Measurements from ENCODE around the gene ADCY7. TPM values are rescaled to one million over a fixed set of nuclear protein-coding genes. Genes with fewer than 3 reads are reported as not detected.

The ADCY7 gene
- total and polyA plus RNA-seq, 2 donors (not counting 1 experiment from before 2014, with no cell fraction given) = 9.9 to 34.0 TPM

GRCh38 chr16:50365791-50366575, 99.6 kb downstream of the ADCY7 start:
- DNase-seq (ENCODE audit: low read depth in 2 of 2) = no peak
- Histone ChIP-seq H2AFZ (ENCODE audit: low read length) (no peak overlapping the region), H4K20me1 (ENCODE audit: control insufficient read depth, extremely low read depth, insufficient read depth, low read length) (no peaks in the 10 kb centered on the region), H3K27me3 (ENCODE audit: control insufficient read depth, insufficient read depth, low read length) (no peaks in the 10 kb centered on the region), H3K4me1 (ENCODE audit: control insufficient read depth, extremely low read depth, insufficient read depth, low read length) (peaks cover 5% of the 10 kb centered on the region), H3K9me3 (ENCODE audit: control insufficient read depth, insufficient read depth, low read depth, low read length) (no peaks in the 10 kb centered on the region), H3K27ac (ENCODE audit: insufficient read depth, low read length) (no peak overlapping the region), H3K79me2 (ENCODE audit: control insufficient read depth, insufficient read depth, low read length) (peaks cover 21% of the 10 kb centered on the region), H3K4me3 (replicated peaks in 1 of 4; ENCODE audit: control extremely low read depth in 1 of 4, insufficient read depth in 1 of 4, low read depth in 3 of 4, low read length in 4 of 4) (no peak overlapping the region), H3K4me2 (ENCODE audit: extremely low read depth, insufficient read depth, low read length) (no peak overlapping the region), H3K36me3 (ENCODE audit: control insufficient read depth, insufficient read depth, low read length) (peaks cover 2% of the 10 kb centered on the region), H3K9ac (ENCODE audit: insufficient read depth, low read length) (no peak overlapping the region)
- TF ChIP-seq EZH2 (IDR thresholded peaks at IDR 0.05; ENCODE audit: low read length, missing control alignments) = no peak
- no peak for TF ChIP-seq CTCF (conservative IDR thresholded peaks at IDR 0.05 in 1 of 2, IDR thresholded peaks at IDR 0.05 in 1 of 2; ENCODE audit: low read depth in 1 of 2, low read length in 2 of 2)

Other genes starting within 250 kb of the ADCY7 start
- gene CNEP1R1, start 241.3 kb upstream of the ADCY7 start, total RNA-seq = 28.2 and 32.5 TPM in 2 replicates
- gene CNEP1R1, start 241.3 kb upstream of the ADCY7 start, polyA plus RNA-seq = 33.1 and 37.3 TPM in 2 replicates
- 23.9 and 26.7 TPM in 2 replicates for gene HEATR3, start 200.6 kb upstream of the ADCY7 start, total RNA-seq
- gene HEATR3, start 200.6 kb upstream of the ADCY7 start, polyA plus RNA-seq = 14.7 and 15.0 TPM in 2 replicates
- gene TENT4B, start 113.2 kb upstream of the ADCY7 start, total RNA-seq = 11.0 and 12.2 TPM in 2 replicates
- 11.1 and 12.3 TPM in 2 replicates for gene TENT4B, start 113.2 kb upstream of the ADCY7 start, polyA plus RNA-seq
- gene BRD7, start 102.4 kb downstream of the ADCY7 start, total RNA-seq = 39.3 and 50.0 TPM in 2 replicates
- 51.5 and 53.4 TPM in 2 replicates for gene BRD7, start 102.4 kb downstream of the ADCY7 start, polyA plus RNA-seq